GM12878 (cell line): ENCODE results near the gene SFMBT1. TPM values are rescaled to one million over a fixed set of nuclear protein-coding genes. Genes with fewer than 3 reads are reported as not detected.

Source experiments
- ATAC-seq: fragments of 200-7000 bp; cut with Tn5 transposase; 3 replicates; pipeline ENCODE4 v1.9.1; 2020; ENCODE audit warnings: mild to moderate bottlenecking, moderate library complexity
- BruUV-seq: library from RNA; stranded (reverse); fragments of 400-500 nt; replicated peaks from 2 replicates; lab custom pipeline; 2021; lab: Mats Ljungman, UMichigan
- CTCF ChIA-PET: fragments of 300-600 bp; sonication (Branson Sonifier 250); formaldehyde crosslinking; extraction: SDS; loops from one replicate; lab custom pipeline; 2021; ENCODE audit warnings: inconsistent platforms; lab: Yijun Ruan, JAX
- POLR2A ChIA-PET: fragments of 350-600 bp; formaldehyde crosslinking; extraction: SDS; loops from one replicate; lab custom pipeline; 2021; ENCODE audit warnings: inconsistent platforms; lab: Charles Lee
- RAD21 ChIA-PET: fragments of 300-600 bp; sonication (Branson Sonifier 250); formaldehyde crosslinking; loops from one replicate; lab custom pipeline; 2023; ENCODE audit warnings: antibody characterized with exemption; ENCODE audit not compliant: unreplicated experiment; lab: Charles Lee
- SMC1A ChIA-PET: fragments of 300-600 bp; sonication (Branson Sonifier 250); formaldehyde crosslinking; loops from one replicate; lab custom pipeline; 2023; ENCODE audit not compliant: unreplicated experiment, uncharacterized antibody; lab: Charles Lee
- DNase-seq: peaks from one replicate; pipeline ENCODE4 v3.0.0-alpha.2; 2011; ENCODE audit warnings: low read depth, low spot score
- FAIRE-seq: peaks from 3 replicates; lab custom pipeline; 2011; peaks lifted over from hg19 to GRCh38; lab: Jason Lieb, UNC
- H2AFZ ChIP-seq: 2 replicates; pipeline ENCODE4 v1.6.0; 2011; ENCODE audit warnings: low read depth, low read length, control low read depth; ENCODE audit not compliant: control insufficient read depth
- H3K27ac ChIP-seq: 2 replicates; pipeline ENCODE4 v1.5.1; 2011; ENCODE audit warnings: control low read depth; ENCODE audit not compliant: control insufficient read depth, insufficient read depth
- H3K27me3 ChIP-seq, 2 experiments: replicated peaks in 1 of 2; 2 replicates each; pipeline versions ENCODE4 v1.6.0 to v1.6.1; 2011; ENCODE audit warnings: low read length in 1 of 2; ENCODE audit not compliant: control insufficient read depth in 2 of 2, insufficient read depth in 2 of 2
- H3K36me3 ChIP-seq, 2 experiments: 2 replicates each; pipeline ENCODE4 v1.5.1; 2011; ENCODE audit warnings: low read length in 1 of 2; ENCODE audit not compliant: control insufficient read depth in 2 of 2, insufficient read depth in 2 of 2
- H3K4me1 ChIP-seq: 2 replicates; pipeline ENCODE4 v1.6.1; 2011; ENCODE audit warnings: mild to moderate bottlenecking, low read length, moderate library complexity, mixed read lengths; ENCODE audit not compliant: control insufficient read depth, insufficient read depth
- H3K4me2 ChIP-seq: 2 replicates; pipeline ENCODE4 v1.6.0; 2011; ENCODE audit warnings: control low read depth; ENCODE audit not compliant: control insufficient read depth, insufficient read depth
- H3K4me3 ChIP-seq: fragments of 200-600 bp; sonication (generic); 2 replicates; pipeline ENCODE4 v1.5.1; 2016
- H3K79me2 ChIP-seq: 2 replicates; pipeline ENCODE4 v1.6.0; 2011; ENCODE audit warnings: low read length; ENCODE audit not compliant: control insufficient read depth, insufficient read depth
- H3K9ac ChIP-seq: 2 replicates; pipeline ENCODE4 v1.8.0; 2011; ENCODE audit warnings: low read length, control low read depth, mixed read lengths; ENCODE audit not compliant: control insufficient read depth, insufficient read depth
- H3K9me3 ChIP-seq: replicated peaks from 3 replicates; pipeline ENCODE4 v1.5.1; 2011; ENCODE audit warnings: mild to moderate bottlenecking, low read length; ENCODE audit not compliant: control insufficient read depth, insufficient read depth
- H4K20me1 ChIP-seq: 2 replicates; pipeline ENCODE4 v1.6.0; 2011; ENCODE audit not compliant: control insufficient read depth, insufficient read depth
- ASH2L ChIP-seq: fragments of 300-600, 200-600 bp; sonication (generic); IDR thresholded peaks from 2 replicates; pipeline ENCODE4 v1.6.1; 2017; ENCODE audit warnings: low read depth, mild to moderate bottlenecking, borderline replicate concordance
- FOS ChIP-seq: IDR thresholded peaks from 3 replicates; pipeline ENCODE4 v1.6.1; 2011; ENCODE audit warnings: borderline replicate concordance; ENCODE audit not compliant: insufficient read length; ENCODE audit errors: extremely low read depth
- IKZF2 ChIP-seq, 2 experiments: fragments of 450-650 bp; IDR thresholded peaks; 2 replicates each; pipeline ENCODE4 v1.6.1; 2017; ENCODE audit warnings: mild to moderate bottlenecking in 2 of 2, moderate library complexity in 2 of 2
- JUND ChIP-seq: IDR thresholded peaks from 2 replicates; pipeline ENCODE4 v1.6.1; 2012; ENCODE audit warnings: low read depth, mild to moderate bottlenecking, low read length, improper control_type of control experiment, moderate library complexity
- MYB ChIP-seq: fragments of 150-350 bp; IDR thresholded peaks from 2 replicates; pipeline ENCODE4 v1.6.1; 2014; ENCODE audit warnings: mild to moderate bottlenecking, low read depth, low read length, borderline replicate concordance
- NFXL1 ChIP-seq: fragments of 450-650 bp; IDR thresholded peaks from 2 replicates; pipeline ENCODE4 v1.6.1; 2017; ENCODE audit warnings: antibody characterized with exemption, mild to moderate bottlenecking, borderline replicate concordance
- SMAD5 ChIP-seq: IDR thresholded peaks from 2 replicates; pipeline ENCODE4 v1.6.1; 2016; ENCODE audit warnings: antibody characterized with exemption, low read depth
- SMC3 ChIP-seq: IDR thresholded peaks from 2 replicates; pipeline ENCODE4 v1.6.1; 2011; ENCODE audit warnings: low read length, improper control_type of control experiment, borderline replicate concordance
- SRF ChIP-seq, 2 experiments: IDR thresholded peaks; 2 replicates each; pipeline ENCODE4 v1.6.1; 2011; ENCODE audit warnings: low read depth in 2 of 2, low read length in 2 of 2, mild to moderate bottlenecking in 1 of 2, moderate library complexity in 1 of 2
- YY1 ChIP-seq: IDR thresholded peaks from 2 replicates; pipeline ENCODE4 v1.6.1; 2011; ENCODE audit warnings: low read depth, mild to moderate bottlenecking, low read length
- WGBS: methylation state at CpG from one replicate; pipeline ENCODE4 v1.1.6; 2016; ENCODE audit warnings: low lambda C conversion rate; ENCODE audit not compliant: insufficient replicate concordance, insufficient coverage; ENCODE audit errors: missing lambda C conversion rate; 5-methylcytosine and 5-hydroxymethylcytosine counted together
- in situ Hi-C: fragments of 300-500 bp; cut with MboI; formaldehyde crosslinking; loops from 9 replicates; pipeline ENCODE4 v1.14.3; 2018; ENCODE audit warnings: mixed read lengths
- intact Hi-C: fragments of 100-400 bp; cut with micrococcal nuclease; formaldehyde crosslinking; loops from one replicate; pipeline ENCODE4 v1.14.2; 2022; ENCODE audit not compliant: unreplicated experiment
- polyA plus RNA-seq, 11 experiments: library from polyadenylated mRNA; depleted of rRNA in 4 of 11; unstranded in 6 of 11; stranded (reverse) in 5 of 11; fragments of >200 nt; fragmentation: Nextera tagmentation in 4 of 11; fragmentation: Illumina TruSeq in 1 of 11; extraction: Ambion mirVana in 4 of 11; extraction: Trizol in 1 of 11; gene quantifications; 1 replicate in 1 of 11; 2 replicates in 10 of 11; pipeline versions ENCODE4 v1.2.1 to v1.2.3, GENCODE V29; 2011 to 2016; ENCODE audit warnings: inconsistent platforms in 2 of 11, missing spikeins in 2 of 11, low read depth in 1 of 11
- total RNA-seq, 4 experiments: library from RNA; depleted of rRNA in 3 of 4; stranded (reverse); fragments of >200 nt in 3 of 4; fragmentation: Illumina TruSeq in 1 of 4; extraction: Trizol in 1 of 4; gene quantifications; 2 replicates each; pipeline versions ENCODE4 v1.2.1 to v1.2.3, GENCODE V29; 2013 to 2021
- TF ChIP-seq, protein P1 (sequence below): IDR thresholded peaks from 2 replicates; pipeline ENCODE4 v1.6.1; 2011; ENCODE audit warnings: borderline replicate concordance, low read depth, mild to moderate bottlenecking, moderate library complexity, mixed read lengths, low read length; ENCODE audit not compliant: insufficient read depth; ENCODE audit errors: extremely low read length
- TF ChIP-seq, protein P2 (sequence below): fragments of 450-650 bp; IDR thresholded peaks from 2 replicates; pipeline ENCODE4 v1.6.1; 2017; ENCODE audit warnings: low read depth, mild to moderate bottlenecking, moderate library complexity
- TF ChIP-seq, protein P3 (sequence below): IDR thresholded peaks from 2 replicates; pipeline ENCODE4 v1.6.1; 2012; ENCODE audit warnings: improper control_type of control experiment, low read depth, low read length; ENCODE audit not compliant: insufficient replicate concordance

The SFMBT1 gene
- total and polyA plus RNA-seq, 10 of the 15 experiments (the other 5 are each of a cell fraction or from before 2014, with no cell fraction given): 3.2 to 19.5 (median 11.4) TPM

DNA sequence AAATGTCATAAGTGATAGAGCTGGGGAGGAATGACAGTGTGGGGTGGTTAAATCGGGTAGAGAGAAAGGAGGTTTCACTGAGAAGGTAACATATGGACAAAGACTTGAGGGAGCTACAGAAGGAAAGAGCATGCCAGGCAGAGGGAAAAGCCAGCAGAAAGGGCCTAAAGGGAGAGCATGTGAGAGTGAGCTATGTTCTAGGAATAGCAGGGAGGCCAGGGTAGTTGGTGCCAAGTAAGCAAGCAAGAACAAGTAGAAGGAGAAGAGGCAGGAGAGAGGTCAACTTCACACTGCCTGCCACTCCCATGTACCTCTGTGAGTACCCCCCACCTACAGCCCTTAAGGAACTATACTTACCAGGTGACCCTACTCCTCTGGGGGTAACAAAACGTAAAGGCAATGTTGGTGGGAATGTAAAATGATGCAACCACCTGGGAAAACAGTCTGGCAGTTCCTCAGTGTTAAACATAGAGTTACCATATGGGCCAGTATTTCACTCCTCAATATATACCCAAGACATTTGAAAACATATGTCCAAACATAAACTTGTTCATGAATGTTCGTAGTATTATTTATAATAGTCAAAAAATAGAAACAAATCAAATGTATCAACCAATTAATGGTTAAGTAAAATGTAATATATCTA, 67.6 kb downstream of the SFMBT1 start:
- no peaks in the 10 kb centered on the region for H4K20me1 ChIP-seq
- H3K36me3 ChIP-seq: no peaks in the 10 kb centered on the region
- no peak overlapping the region for H3K9ac ChIP-seq
- H3K4me2 ChIP-seq: no peak overlapping the region
- no peak overlapping the region for H2AFZ ChIP-seq
- H3K27ac ChIP-seq: no peak overlapping the region
- ATAC-seq (no peak), FAIRE-seq (no peak), DNase-seq (no peak)
- H3K4me3 ChIP-seq: no peak overlapping the region
- SMC1A ChIA-PET: interaction anchor here (1.2 to 1.3 kb wide), 2 partner anchors 9 to 32 kb away, joined by 3 to 4 read pairs; no protein-coding TSS in a partner anchor
- CTCF ChIA-PET: interaction anchor here (1.1 kb wide), 1 partner anchor 23 kb away, joined by 3 read pairs; no protein-coding TSS in a partner anchor
- no peaks in the 10 kb centered on the region for H3K27me3 ChIP-seq
- TF ChIP-seq IKZF2 (IDR thresholded peaks at IDR 0.05): no peak
- TF ChIP-seq NFXL1: no peak
- no peak for TF ChIP-seq FOS
- no peak for TF ChIP-seq MYB
- TF ChIP-seq SMAD5: no peak
- no peak for TF ChIP-seq ASH2L
- no peak for TF ChIP-seq SRF (IDR thresholded peaks at IDR 0.05; ENCODE audit: low read depth in 2 of 2, low read length in 2 of 2)
- TF ChIP-seq, protein P1, sequence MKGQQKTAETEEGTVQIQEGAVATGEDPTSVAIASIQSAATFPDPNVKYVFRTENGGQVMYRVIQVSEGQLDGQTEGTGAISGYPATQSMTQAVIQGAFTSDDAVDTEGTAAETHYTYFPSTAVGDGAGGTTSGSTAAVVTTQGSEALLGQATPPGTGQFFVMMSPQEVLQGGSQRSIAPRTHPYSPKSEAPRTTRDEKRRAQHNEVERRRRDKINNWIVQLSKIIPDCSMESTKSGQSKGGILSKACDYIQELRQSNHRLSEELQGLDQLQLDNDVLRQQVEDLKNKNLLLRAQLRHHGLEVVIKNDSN: no peak
- TF ChIP-seq, protein P2, sequence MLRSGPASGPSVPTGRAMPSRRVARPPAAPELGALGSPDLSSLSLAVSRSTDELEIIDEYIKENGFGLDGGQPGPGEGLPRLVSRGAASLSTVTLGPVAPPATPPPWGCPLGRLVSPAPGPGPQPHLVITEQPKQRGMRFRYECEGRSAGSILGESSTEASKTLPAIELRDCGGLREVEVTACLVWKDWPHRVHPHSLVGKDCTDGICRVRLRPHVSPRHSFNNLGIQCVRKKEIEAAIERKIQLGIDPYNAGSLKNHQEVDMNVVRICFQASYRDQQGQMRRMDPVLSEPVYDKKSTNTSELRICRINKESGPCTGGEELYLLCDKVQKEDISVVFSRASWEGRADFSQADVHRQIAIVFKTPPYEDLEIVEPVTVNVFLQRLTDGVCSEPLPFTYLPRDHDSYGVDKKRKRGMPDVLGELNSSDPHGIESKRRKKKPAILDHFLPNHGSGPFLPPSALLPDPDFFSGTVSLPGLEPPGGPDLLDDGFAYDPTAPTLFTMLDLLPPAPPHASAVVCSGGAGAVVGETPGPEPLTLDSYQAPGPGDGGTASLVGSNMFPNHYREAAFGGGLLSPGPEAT: no peak
- no peak for TF ChIP-seq YY1
- TF ChIP-seq, protein P3, sequence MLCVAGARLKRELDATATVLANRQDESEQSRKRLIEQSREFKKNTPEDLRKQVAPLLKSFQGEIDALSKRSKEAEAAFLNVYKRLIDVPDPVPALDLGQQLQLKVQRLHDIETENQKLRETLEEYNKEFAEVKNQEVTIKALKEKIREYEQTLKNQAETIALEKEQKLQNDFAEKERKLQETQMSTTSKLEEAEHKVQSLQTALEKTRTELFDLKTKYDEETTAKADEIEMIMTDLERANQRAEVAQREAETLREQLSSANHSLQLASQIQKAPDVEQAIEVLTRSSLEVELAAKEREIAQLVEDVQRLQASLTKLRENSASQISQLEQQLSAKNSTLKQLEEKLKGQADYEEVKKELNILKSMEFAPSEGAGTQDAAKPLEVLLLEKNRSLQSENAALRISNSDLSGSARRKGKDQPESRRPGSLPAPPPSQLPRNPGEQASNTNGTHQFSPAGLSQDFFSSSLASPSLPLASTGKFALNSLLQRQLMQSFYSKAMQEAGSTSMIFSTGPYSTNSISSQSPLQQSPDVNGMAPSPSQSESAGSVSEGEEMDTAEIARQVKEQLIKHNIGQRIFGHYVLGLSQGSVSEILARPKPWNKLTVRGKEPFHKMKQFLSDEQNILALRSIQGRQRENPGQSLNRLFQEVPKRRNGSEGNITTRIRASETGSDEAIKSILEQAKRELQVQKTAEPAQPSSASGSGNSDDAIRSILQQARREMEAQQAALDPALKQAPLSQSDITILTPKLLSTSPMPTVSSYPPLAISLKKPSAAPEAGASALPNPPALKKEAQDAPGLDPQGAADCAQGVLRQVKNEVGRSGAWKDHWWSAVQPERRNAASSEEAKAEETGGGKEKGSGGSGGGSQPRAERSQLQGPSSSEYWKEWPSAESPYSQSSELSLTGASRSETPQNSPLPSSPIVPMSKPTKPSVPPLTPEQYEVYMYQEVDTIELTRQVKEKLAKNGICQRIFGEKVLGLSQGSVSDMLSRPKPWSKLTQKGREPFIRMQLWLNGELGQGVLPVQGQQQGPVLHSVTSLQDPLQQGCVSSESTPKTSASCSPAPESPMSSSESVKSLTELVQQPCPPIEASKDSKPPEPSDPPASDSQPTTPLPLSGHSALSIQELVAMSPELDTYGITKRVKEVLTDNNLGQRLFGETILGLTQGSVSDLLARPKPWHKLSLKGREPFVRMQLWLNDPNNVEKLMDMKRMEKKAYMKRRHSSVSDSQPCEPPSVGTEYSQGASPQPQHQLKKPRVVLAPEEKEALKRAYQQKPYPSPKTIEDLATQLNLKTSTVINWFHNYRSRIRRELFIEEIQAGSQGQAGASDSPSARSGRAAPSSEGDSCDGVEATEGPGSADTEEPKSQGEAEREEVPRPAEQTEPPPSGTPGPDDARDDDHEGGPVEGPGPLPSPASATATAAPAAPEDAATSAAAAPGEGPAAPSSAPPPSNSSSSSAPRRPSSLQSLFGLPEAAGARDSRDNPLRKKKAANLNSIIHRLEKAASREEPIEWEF: no peak
- TF ChIP-seq SMC3: no peak
- TF ChIP-seq JUND: no peak
- H3K4me1 ChIP-seq: peaks cover 5% of the 10 kb centered on the region
- RAD21 ChIA-PET: no interaction called here
- POLR2A ChIA-PET: interaction anchor here (0.6 kb wide), 1 partner anchor 387 kb away, joined by 7 read pairs; no protein-coding TSS in a partner anchor
- WGBS: 73% methylated on average over 3 of the region's 3 CpGs
- H3K79me2 ChIP-seq: peaks cover 2% of the 10 kb centered on the region; the same call in 1 of the 2 replicates
- intact Hi-C loops: no loop called here
- in situ Hi-C loops: no loop called here
- H3K9me3 ChIP-seq: no peaks in the 10 kb centered on the region
- no TSS peak for BruUV-seq
